Muscle layer of duodenum (tissue), 2 donors: Measurements from ENCODE around the gene CUL2.
A peak's percentile ranks its signal among the peaks of the same experiment; 100 is the strongest.
"Not testable (repeated sequence)": the region's sequence is repeated elsewhere in the genome, so short reads cannot be mapped to it uniquely, and the experiment has no call there.

Experiments
- H3K27ac ChIP-seq: one replicate; pipeline ENCODE4 v1.7.0; 2013; ENCODE audit warnings: mild to moderate bottlenecking, low read length
- H3K27me3 ChIP-seq: one replicate; pipeline ENCODE4 v1.7.0; 2013; ENCODE audit warnings: low read depth, mild to moderate bottlenecking, control low read depth, low read length
- H3K36me3 ChIP-seq, 2 donors: one replicate each; pipeline ENCODE4 v1.7.0; 2013; ENCODE audit warnings: low read length in 2 of 2, control low read depth in 1 of 2, mild to moderate bottlenecking in 1 of 2; ENCODE audit not compliant: insufficient read depth in 2 of 2, control insufficient read depth in 1 of 2
- H3K4me1 ChIP-seq, 2 donors: one replicate each; pipeline ENCODE4 v1.7.0; 2013; ENCODE audit warnings: low read length in 2 of 2, mild to moderate bottlenecking in 2 of 2, control low read depth in 1 of 2, moderate library complexity in 1 of 2; ENCODE audit not compliant: insufficient read depth in 2 of 2, control insufficient read depth in 1 of 2
- H3K4me3 ChIP-seq, 2 donors: one replicate each; pipeline ENCODE4 v1.7.0; 2013; ENCODE audit warnings: low read length in 2 of 2, low read depth in 1 of 2, mild to moderate bottlenecking in 1 of 2
- H3K9me3 ChIP-seq, 2 donors: one replicate each; pipeline ENCODE4 v1.7.0; 2013; ENCODE audit warnings: low read length in 2 of 2, control low read depth in 1 of 2, mild to moderate bottlenecking in 1 of 2; ENCODE audit not compliant: control insufficient read depth in 1 of 2
- donor health status: healthy.

CUL2 gene

DNA sequence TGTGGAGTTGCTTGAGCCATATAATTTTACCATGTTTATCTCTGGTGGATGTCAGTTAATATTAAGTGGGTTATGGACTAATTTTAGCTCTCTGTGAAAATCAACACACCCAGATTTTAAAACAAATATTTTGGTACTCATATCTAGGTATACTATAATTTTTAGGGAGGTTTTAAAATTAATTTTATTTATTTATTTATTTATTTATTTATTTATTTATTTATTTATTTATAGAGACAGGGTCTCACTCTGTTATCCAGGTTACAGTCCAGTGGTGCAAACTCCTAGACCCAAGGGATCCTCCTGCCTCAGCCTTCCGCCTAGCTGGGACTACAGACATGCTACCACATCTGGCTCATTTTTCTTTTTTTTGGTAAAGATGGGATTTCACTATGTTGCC is 29.2 kb upstream of the CUL2 start:
- Histone ChIP-seq H3K27ac (no peak overlapping the region), H3K27me3 (no peaks in the 10 kb centered on the region), H3K4me1 (no peaks in the 10 kb centered on the region), H3K9me3 (no peaks in the 10 kb centered on the region), H3K36me3 (no peaks in the 10 kb centered on the region), H3K4me3 (no peak overlapping the region)

DNA sequence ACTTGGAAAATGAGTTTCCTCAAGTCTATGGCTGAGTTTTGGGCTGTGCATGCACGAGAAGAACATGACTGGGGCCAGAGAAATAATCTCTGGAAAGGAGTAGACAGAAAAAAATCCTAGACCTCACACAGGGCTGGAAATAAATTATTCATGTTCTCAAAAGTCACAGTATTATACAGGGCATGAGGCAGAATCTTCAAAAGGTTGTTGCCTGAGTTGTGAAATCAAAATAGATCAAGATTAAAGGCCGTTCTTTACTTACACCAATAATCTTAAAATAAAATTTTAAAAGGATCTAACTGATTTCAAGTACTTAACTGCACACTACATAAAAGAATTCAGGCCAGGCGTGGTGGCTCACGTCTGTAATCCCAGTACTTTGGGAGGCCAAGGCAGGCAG is 22.4 kb upstream of the CUL2 start:
- Histone ChIP-seq H3K9me3 (no peaks in the 10 kb centered on the region), H3K27ac (no peak overlapping the region), H3K36me3 (no peaks in the 10 kb centered on the region), H3K4me1 (no peaks in the 10 kb centered on the region), H3K4me3 (no peak overlapping the region), H3K27me3 (no peaks in the 10 kb centered on the region)

DNA sequence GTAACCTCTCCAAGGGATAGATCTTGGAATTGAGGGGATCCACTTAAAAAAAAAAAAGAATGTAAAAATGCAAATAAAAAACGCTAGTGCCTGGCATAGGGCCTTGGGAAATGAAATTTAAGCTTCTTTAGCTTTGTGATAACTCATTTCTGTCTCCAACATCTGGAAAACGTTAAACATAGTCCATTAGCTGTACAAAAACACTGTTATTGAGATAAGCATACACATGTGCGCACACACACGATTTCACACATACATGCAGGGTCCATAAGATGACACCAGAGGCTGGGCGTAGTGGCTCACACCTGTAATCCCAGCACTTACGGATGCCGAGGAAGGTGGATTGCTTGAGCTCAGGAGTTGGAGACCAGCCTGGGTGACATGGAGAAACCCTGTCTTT is 13.7 kb upstream of the CUL2 start:
- no peaks in the 10 kb centered on the region for H3K36me3 ChIP-seq
- no peak overlapping the region for H3K27ac ChIP-seq
- no peaks in the 10 kb centered on the region for H3K9me3 ChIP-seq
- H3K4me1 ChIP-seq: no peaks in the 10 kb centered on the region
- no peaks in the 10 kb centered on the region for H3K27me3 ChIP-seq
- no peak overlapping the region for H3K4me3 ChIP-seq

DNA sequence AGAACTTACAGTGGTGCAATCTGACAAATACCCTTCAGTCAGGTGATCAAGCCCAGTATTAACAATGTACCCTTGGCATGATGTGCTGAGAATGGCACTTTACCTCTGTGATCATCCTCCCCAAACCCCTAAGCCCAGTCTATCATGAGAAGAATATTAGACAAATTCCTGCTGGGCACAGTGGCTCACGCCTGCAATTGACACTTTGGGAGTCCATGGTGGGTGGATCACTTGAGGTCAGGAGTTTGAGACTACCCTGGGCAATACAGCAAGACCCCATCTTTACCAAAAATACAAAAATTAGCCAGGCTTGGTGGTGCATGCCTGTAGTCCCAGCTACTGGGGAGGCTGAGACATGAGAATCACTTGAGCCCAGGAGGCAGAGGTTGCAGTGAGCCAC is 7.4 kb upstream of the CUL2 start:
- Histone ChIP-seq H3K9me3 (no peaks in the 10 kb centered on the region), H3K27ac (no peak overlapping the region), H3K36me3 (no peaks in the 10 kb centered on the region), H3K4me3 (no peak overlapping the region), H3K4me1 (no peaks in the 10 kb centered on the region), H3K27me3 (peaks cover 5% of the 10 kb centered on the region)

DNA sequence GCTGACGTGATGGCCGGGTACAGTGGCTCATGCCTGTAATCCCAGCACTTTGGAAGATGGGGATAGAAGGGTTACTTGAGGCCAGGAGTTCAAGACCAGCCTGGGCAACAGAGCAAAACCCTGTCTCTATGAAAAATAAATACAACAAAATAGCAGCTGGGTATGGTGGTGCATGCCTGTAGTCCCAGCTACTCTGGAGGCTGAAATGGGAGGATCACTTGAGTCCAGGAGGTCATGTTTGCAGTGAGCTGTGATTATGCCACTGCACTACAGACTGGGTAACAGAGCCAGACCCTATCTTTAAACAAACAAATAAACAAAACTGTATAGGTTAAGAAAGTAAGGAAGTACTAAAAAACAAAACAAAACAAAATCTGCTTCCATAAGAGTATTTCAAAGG is 6.2 kb upstream of the CUL2 start:
- Histone ChIP-seq H3K27ac (no peak overlapping the region), H3K9me3 (no peaks in the 10 kb centered on the region), H3K4me3 (no peak overlapping the region), H3K27me3 (peaks cover 5% of the 10 kb centered on the region), H3K4me1 (no peaks in the 10 kb centered on the region), H3K36me3 (no peaks in the 10 kb centered on the region)

GRCh38 chr10:35092851-35093250 is 2.7 kb upstream of the CUL2 start:
- no peak overlapping the region for H3K27ac ChIP-seq
- H3K36me3 ChIP-seq: peaks cover 0 to 4% of the 10 kb centered on the region in 2 donors
- H3K4me1 ChIP-seq: peaks cover 11 to 18% of the 10 kb centered on the region in 2 donors
- H3K4me3 ChIP-seq: no peak overlapping the region
- H3K9me3 ChIP-seq: no peaks in the 10 kb centered on the region
- peaks cover 5% of the 10 kb centered on the region for H3K27me3 ChIP-seq

- Histone ChIP-seq H3K36me3 (peaks cover 0 to 4% of the 10 kb centered on the region in 2 donors), H3K4me1 (peaks cover 11 to 24% of the 10 kb centered on the region in 2 donors), H3K27ac (no peak overlapping the region), H3K4me3 (no peak overlapping the region), H3K9me3 (no peaks in the 10 kb centered on the region), H3K27me3 (peaks cover 1% of the 10 kb centered on the region)
These were observed 2.1 kb upstream of the CUL2 start for GRCh38 chr10:35091994-35092790.

DNA sequence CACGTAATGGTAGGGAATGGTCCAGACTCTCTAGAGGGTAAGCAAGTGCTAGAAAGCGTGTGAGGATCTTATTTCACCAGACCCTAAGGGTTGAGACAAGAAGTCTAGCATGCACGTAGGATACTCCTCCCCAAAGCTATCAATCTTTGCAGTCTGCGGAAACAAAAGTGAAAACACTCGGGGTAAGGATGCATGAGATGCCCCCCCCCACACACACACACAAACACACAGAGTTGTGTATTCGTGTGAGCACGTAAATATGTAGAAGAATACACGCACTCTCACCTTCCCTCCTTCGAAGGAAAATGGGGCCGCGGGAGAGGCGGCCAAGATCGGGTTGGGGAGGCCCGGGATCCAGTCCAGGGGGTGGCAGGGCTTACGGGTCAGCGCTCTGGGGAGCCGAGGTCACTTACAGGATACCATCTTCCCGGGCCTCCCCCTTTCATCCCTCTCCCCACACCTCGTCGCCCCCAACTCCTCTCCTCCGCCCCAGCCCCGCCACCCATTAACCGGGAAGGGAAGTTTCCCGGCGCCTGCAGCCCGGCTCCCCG is 455 bp downstream of the CUL2 start:
- H3K9me3 ChIP-seq: no peaks in the 10 kb centered on the region
- peaks cover 11 to 28% of the 10 kb centered on the region in 2 donors for H3K4me1 ChIP-seq
- peak overlapping the region; percentile 91 to 97 for H3K4me3 ChIP-seq
- H3K36me3 ChIP-seq: peaks cover 0 to 4% of the 10 kb centered on the region in 2 donors
- H3K27me3 ChIP-seq: no peaks in the 10 kb centered on the region
- peak overlapping the region; percentile 8 for H3K27ac ChIP-seq

DNA sequence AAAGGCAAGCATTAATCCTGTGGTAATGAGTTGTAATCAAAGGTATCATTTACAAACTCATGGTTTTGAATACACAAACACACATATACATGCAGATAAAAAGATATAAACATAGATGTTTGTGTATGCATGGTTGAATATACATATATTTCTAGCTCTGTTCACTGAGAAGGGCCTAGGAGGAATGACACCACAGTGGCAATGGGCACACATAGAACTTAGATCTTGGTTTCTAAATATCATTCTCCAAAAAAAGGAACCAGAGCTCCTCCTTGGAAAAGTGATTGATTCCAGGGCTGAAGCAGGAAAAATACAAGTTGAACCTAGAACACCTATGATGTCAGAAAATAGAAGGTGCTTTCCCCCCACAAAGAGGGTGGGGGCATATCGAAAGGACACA is 6.9 kb downstream of the CUL2 start:
- Histone ChIP-seq H3K4me1 (peaks cover 0 to 14% of the 10 kb centered on the region in 2 donors), H3K9me3 (no peaks in the 10 kb centered on the region), H3K4me3 (no peak overlapping the region), H3K27ac (no peak overlapping the region), H3K27me3 (no peaks in the 10 kb centered on the region), H3K36me3 (peaks cover 0 to 4% of the 10 kb centered on the region in 2 donors)

GRCh38 chr10:35080261-35080660 is 9.9 kb downstream of the CUL2 start:
- H3K27ac ChIP-seq, H3K4me1 ChIP-seq, H3K27me3 ChIP-seq, H3K4me3 ChIP-seq, H3K36me3 ChIP-seq, H3K9me3 ChIP-seq: not testable (repeated sequence)

DNA sequence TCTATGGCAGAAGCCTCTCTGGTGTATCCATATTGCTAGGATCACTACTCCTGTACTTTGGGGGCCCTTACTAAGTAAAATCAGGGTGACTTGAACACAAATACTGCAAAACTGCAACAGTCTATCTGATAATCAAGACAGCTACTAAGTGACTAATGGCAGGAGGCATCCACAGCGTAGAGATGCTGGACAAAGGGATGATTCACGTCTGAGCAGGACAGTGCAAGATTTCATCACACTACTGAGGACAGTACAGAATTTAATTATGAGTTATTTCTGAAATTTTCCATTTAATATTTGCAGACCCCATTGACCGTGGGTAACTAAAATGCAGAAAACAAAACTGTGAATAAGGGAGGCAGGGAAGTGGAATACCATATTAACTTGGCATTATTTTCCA is 10.4 kb downstream of the CUL2 start:
- Histone ChIP-seq H3K4me3 (no peak overlapping the region), H3K4me1 (no peaks in the 10 kb centered on the region), H3K27me3 (no peaks in the 10 kb centered on the region), H3K27ac (no peak overlapping the region), H3K36me3 (peaks cover 0 to 4% of the 10 kb centered on the region in 2 donors), H3K9me3 (no peaks in the 10 kb centered on the region)

DNA sequence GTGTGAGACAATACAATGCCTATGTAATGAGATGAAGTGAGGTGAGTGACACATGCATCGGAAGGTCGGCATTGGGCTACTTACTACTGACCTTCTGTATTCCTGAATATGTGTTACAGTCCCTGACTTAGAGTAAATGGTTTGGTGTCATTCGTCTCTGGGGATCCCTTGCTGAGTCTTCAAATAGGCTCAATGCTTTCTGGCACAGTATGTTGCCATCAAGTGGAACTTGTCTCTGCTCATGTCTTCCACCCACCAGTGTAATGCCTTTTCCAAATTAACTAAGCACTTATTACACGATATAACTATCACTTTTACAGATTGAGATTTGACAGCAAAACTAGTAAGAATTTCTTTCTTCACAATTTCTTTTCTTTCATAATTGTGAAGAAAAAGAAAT is 10.9 kb downstream of the CUL2 start:
- Histone ChIP-seq H3K9me3 (no peaks in the 10 kb centered on the region), H3K27me3 (no peaks in the 10 kb centered on the region), H3K4me3 (no peak overlapping the region), H3K36me3 (peaks cover 0 to 4% of the 10 kb centered on the region in 2 donors), H3K4me1 (no peaks in the 10 kb centered on the region), H3K27ac (no peak overlapping the region)
